Measurements from ENCODE around the gene DGCR6L. TPM values are rescaled to one million over a fixed set of nuclear protein-coding genes. Genes with fewer than 3 reads are reported as not detected.
A peak's percentile ranks its signal among the peaks of the same experiment; 100 is the strongest.
"Not testable (repeated sequence)": the region's sequence is repeated elsewhere in the genome, so short reads cannot be mapped to it uniquely, and the experiment has no call there.

DGCR6L gene
- total RNA-seq, 1 experiment from 2014 or later, result 54.1 TPM

GRCh38 chr22:20337807-20338206 lies 17.9 kb upstream of the DGCR6L start:
- DNase-seq (ENCODE audit: low spot score); in situ Hi-C loops (cut with HindIII; ENCODE audit: low sequenced_read_pairs): not testable (repeated sequence)

- DNase-seq (ENCODE audit: low spot score); in situ Hi-C loops (cut with HindIII; ENCODE audit: low sequenced_read_pairs): not testable (repeated sequence)
Measured at GRCh38 chr22:20336561-20336960, 16.7 kb upstream of the DGCR6L start.

GRCh38 chr22:20328569-20328930 lies 8.7 kb upstream of the DGCR6L start:
- DNase-seq (ENCODE audit: low spot score), result not testable (repeated sequence)

GRCh38 chr22:20325996-20326395 lies 6.1 kb upstream of the DGCR6L start:
- in situ Hi-C loops (cut with HindIII; ENCODE audit: low sequenced_read_pairs); DNase-seq (ENCODE audit: low spot score): not testable (repeated sequence)

More at GRCh38 chr22:20328569-20328930, 8.7 kb upstream of the DGCR6L start:
- in situ Hi-C loops (cut with HindIII; ENCODE audit: low sequenced_read_pairs), result not testable (repeated sequence)

- no peak for DNase-seq (ENCODE audit: low spot score)
Measured at GRCh38 chr22:20324139-20324516, 4.3 kb upstream of the DGCR6L start.

GRCh38 chr22:20321552-20322211 lies 1.8 kb upstream of the DGCR6L start:
- in situ Hi-C loops (cut with HindIII; ENCODE audit: low sequenced_read_pairs), result not testable (repeated sequence)

More at GRCh38 chr22:20324139-20324516, 4.3 kb upstream of the DGCR6L start:
- in situ Hi-C loops (cut with HindIII; ENCODE audit: low sequenced_read_pairs), result no loop called here

GRCh38 chr22:20320659-20321551 lies 1.0 kb upstream of the DGCR6L start:
- in situ Hi-C loops (cut with HindIII; ENCODE audit: low sequenced_read_pairs); DNase-seq (ENCODE audit: low spot score): not testable (repeated sequence)

More at GRCh38 chr22:20321552-20322211, 1.8 kb upstream of the DGCR6L start:
- not testable (repeated sequence) for DNase-seq (ENCODE audit: low spot score)

GRCh38 chr22:20319041-20319744 lies 667 bp downstream of the DGCR6L start:
- DNase-seq (ENCODE audit: low spot score), result peak; percentile 32
- in situ Hi-C loops (cut with HindIII; ENCODE audit: low sequenced_read_pairs), result no loop called here

- in situ Hi-C loops (cut with HindIII; ENCODE audit: low sequenced_read_pairs); DNase-seq (ENCODE audit: low spot score): not testable (repeated sequence)
Measured at GRCh38 chr22:20318043-20318688, 1.7 kb downstream of the DGCR6L start.

- in situ Hi-C loops (cut with HindIII; ENCODE audit: low sequenced_read_pairs); DNase-seq (ENCODE audit: low spot score): not testable (repeated sequence)
Measured at GRCh38 chr22:20317402-20318042, 2.3 kb downstream of the DGCR6L start.

GRCh38 chr22:20316844-20317401 lies 2.9 kb downstream of the DGCR6L start:
- in situ Hi-C loops (cut with HindIII; ENCODE audit: low sequenced_read_pairs), result no loop called here
- no peak for DNase-seq (ENCODE audit: low spot score)

GRCh38 chr22:20316217-20316843 lies 3.5 kb downstream of the DGCR6L start:
- DNase-seq (ENCODE audit: low spot score), result no peak
- in situ Hi-C loops (cut with HindIII; ENCODE audit: low sequenced_read_pairs), result no loop called here

GRCh38 chr22:20315337-20316216 lies 4.3 kb downstream of the DGCR6L start:
- DNase-seq (ENCODE audit: low spot score), result no peak
- in situ Hi-C loops (cut with HindIII; ENCODE audit: low sequenced_read_pairs), result no loop called here

- in situ Hi-C loops (cut with HindIII; ENCODE audit: low sequenced_read_pairs); DNase-seq (ENCODE audit: low spot score): not testable (repeated sequence)
Measured at GRCh38 chr22:20314741-20315336, 5.0 kb downstream of the DGCR6L start.

- DNase-seq (ENCODE audit: low spot score); in situ Hi-C loops (cut with HindIII; ENCODE audit: low sequenced_read_pairs): not testable (repeated sequence)
Measured at GRCh38 chr22:20314206-20314605, 5.7 kb downstream of the DGCR6L start.

- DNase-seq (ENCODE audit: low spot score); in situ Hi-C loops (cut with HindIII; ENCODE audit: low sequenced_read_pairs): not testable (repeated sequence)
Measured at GRCh38 chr22:20313306-20314077, 6.4 kb downstream of the DGCR6L start.
